Astrocyte (in vitro differentiated cells and primary cell): Measurements from ENCODE around the gene ZCCHC3. TPM values are rescaled to one million over a fixed set of nuclear protein-coding genes. Genes with fewer than 3 reads are reported as not detected.
A peak's percentile ranks its signal among the peaks of the same experiment; 100 is the strongest.

Source experiments
- DNase-seq: peaks from one replicate; pipeline ENCODE4 v3.0.0-alpha.2; 2010; ENCODE audit warnings: low read depth
- FAIRE-seq: peaks from 2 replicates; lab custom pipeline; 2011; peaks lifted over from hg19 to GRCh38; lab: Jason Lieb, UNC
- H2AFZ ChIP-seq: 2 replicates; pipeline ENCODE4 v1.6.0; 2012; ENCODE audit warnings: low read depth, low read length, inconsistent platforms
- H3K27ac ChIP-seq: 2 replicates; pipeline ENCODE4 v1.5.1; 2011; ENCODE audit warnings: low read depth, low read length, inconsistent platforms
- H3K27me3 ChIP-seq: 2 replicates; pipeline ENCODE4 v1.6.0; 2011; ENCODE audit warnings: low read length, inconsistent platforms; ENCODE audit not compliant: insufficient read depth
- H3K36me3 ChIP-seq: 2 replicates; pipeline ENCODE4 v1.5.1; 2011; ENCODE audit warnings: low read length, inconsistent platforms; ENCODE audit not compliant: insufficient read depth
- H3K4me1 ChIP-seq: 2 replicates; pipeline ENCODE4 v1.5.1; 2011; ENCODE audit warnings: low read length, inconsistent platforms; ENCODE audit not compliant: insufficient read depth
- H3K4me2 ChIP-seq: 2 replicates; pipeline ENCODE4 v1.6.0; 2012; ENCODE audit warnings: low read length, inconsistent platforms
- H3K4me3 ChIP-seq: 2 replicates; pipeline ENCODE4 v1.5.1; 2011; ENCODE audit warnings: low read depth, mild to moderate bottlenecking, low read length, inconsistent platforms; ENCODE audit not compliant: insufficient read depth
- H3K79me2 ChIP-seq: 2 replicates; pipeline ENCODE4 v1.6.0; 2012; ENCODE audit warnings: mild to moderate bottlenecking, low read length, inconsistent platforms; ENCODE audit not compliant: insufficient read depth
- H3K9ac ChIP-seq: 2 replicates; pipeline ENCODE4 v1.6.0; 2012; ENCODE audit warnings: mild to moderate bottlenecking, low read length, inconsistent platforms
- H3K9me3 ChIP-seq: 2 replicates; pipeline ENCODE4 v1.5.1; 2012; ENCODE audit warnings: low read depth, mild to moderate bottlenecking, low read length, inconsistent platforms; ENCODE audit not compliant: insufficient read depth
- H4K20me1 ChIP-seq: 2 replicates; pipeline ENCODE4 v1.6.0; 2012; ENCODE audit warnings: low read length, inconsistent platforms; ENCODE audit not compliant: insufficient read depth
- H3K27ac Mint-ChIP-seq: one replicate; pipeline ENCODE4 v1.8.0; 2021; ENCODE audit warnings: mild to moderate bottlenecking, mixed read lengths; ENCODE audit not compliant: unreplicated experiment
- H3K27me3 Mint-ChIP-seq: one replicate; pipeline ENCODE4 v1.8.0; 2021; ENCODE audit warnings: low read depth, mixed read lengths; ENCODE audit not compliant: unreplicated experiment
- H3K36me3 Mint-ChIP-seq: one replicate; pipeline ENCODE4 v1.8.0; 2021; ENCODE audit warnings: low read depth, mixed read lengths; ENCODE audit not compliant: unreplicated experiment
- H3K4me1 Mint-ChIP-seq: one replicate; pipeline ENCODE4 v1.8.0; 2021; ENCODE audit warnings: low read depth, mixed read lengths; ENCODE audit not compliant: unreplicated experiment
- H3K4me3 Mint-ChIP-seq: one replicate; pipeline ENCODE4 v1.8.0; 2021; ENCODE audit warnings: mild to moderate bottlenecking, moderate library complexity, mixed read lengths; ENCODE audit not compliant: unreplicated experiment
- H3K9me3 Mint-ChIP-seq: one replicate; pipeline ENCODE4 v1.8.0; 2021; ENCODE audit warnings: mild to moderate bottlenecking, mixed read lengths; ENCODE audit not compliant: unreplicated experiment
- CTCF ChIP-seq: IDR thresholded peaks from 2 replicates; pipeline ENCODE4 v1.5.1; 2011; ENCODE audit warnings: low read depth, mild to moderate bottlenecking, inconsistent platforms, low read length, moderate library complexity; ENCODE audit not compliant: insufficient read depth
- EZH2 ChIP-seq: IDR thresholded peaks from 2 replicates; pipeline ENCODE4 v1.6.1; 2012; ENCODE audit warnings: mild to moderate bottlenecking, low read length, inconsistent platforms; ENCODE audit not compliant: insufficient read depth
- total RNA-seq: library from RNA; stranded (reverse); gene quantifications from 2 replicates; pipeline ENCODE4 v1.2.1, GENCODE V29; 2021

ZCCHC3 gene
- total RNA-seq, 1 donor from 2014 or later, result 18.6 TPM

GRCh38 chr20:346640-347316 is 49.4 kb downstream of the ZCCHC3 start, which contains the start of gene NRSN2:
Gene NRSN2 (plus strand): TSS chr20:347111. CDS start chr20:349644, 2,533 bp downstream.
- H3K27me3 ChIP-seq, result no peaks in the 10 kb centered on the region

GRCh38 chr20:347317-347639 is 49.9 kb downstream of the ZCCHC3 start:
- no peak for FAIRE-seq
- Histone ChIP-seq H3K9ac (peak overlapping the region; percentile 95), H3K27me3 (no peaks in the 10 kb centered on the region), H4K20me1 (peaks cover 4% of the 10 kb centered on the region), H2AFZ (peak overlapping the region; percentile 88), H3K4me2 (peak overlapping the region; percentile 93), H3K79me2 (peaks cover 12% of the 10 kb centered on the region), H3K27ac (peak overlapping the region; percentile 90), H3K9me3 (peaks cover 4% of the 10 kb centered on the region), H3K36me3 (peaks cover 6% of the 10 kb centered on the region), H3K4me1 (peaks cover 11% of the 10 kb centered on the region), H3K4me3 (peak overlapping the region; percentile 77)
- peaks cover 4% of the 10 kb centered on the region for H3K4me1 Mint-ChIP-seq
- H3K4me3 Mint-ChIP-seq, result peak overlapping the region; percentile 87
- H3K36me3 Mint-ChIP-seq, result peaks cover 25% of the 10 kb centered on the region
- DNase-seq, result no peak
- peak overlapping the region; percentile 62 for H3K27ac Mint-ChIP-seq
- H3K9me3 Mint-ChIP-seq, result peaks cover 16% of the 10 kb centered on the region
- H3K27me3 Mint-ChIP-seq, result no peaks in the 10 kb centered on the region
- TF ChIP-seq CTCF, result no peak
- TF ChIP-seq EZH2, result no peak

More at GRCh38 chr20:346640-347316, 49.4 kb downstream of the ZCCHC3 start, which contains the start of gene NRSN2:
- TF ChIP-seq CTCF, result no peak
- TF ChIP-seq EZH2, result no peak
- peaks cover 4% of the 10 kb centered on the region for H3K4me1 Mint-ChIP-seq
- H3K9me3 Mint-ChIP-seq, result peaks cover 21% of the 10 kb centered on the region
- Histone ChIP-seq H3K9me3 (peaks cover 9% of the 10 kb centered on the region), H3K4me3 (peak within 1 kb of the TSS; percentile 77), H3K4me2 (peak within 1 kb of the TSS; percentile 93), H3K4me1 (peaks cover 11% of the 10 kb centered on the region), H3K79me2 (peaks cover 12% of the 10 kb centered on the region), H3K27ac (peak within 1 kb of the TSS; percentile 90), H3K36me3 (peaks cover 6% of the 10 kb centered on the region), H2AFZ (peak within 1 kb of the TSS; percentile 88), H3K9ac (peak within 1 kb of the TSS; percentile 95), H4K20me1 (peaks cover 4% of the 10 kb centered on the region)
- FAIRE-seq (no peak), DNase-seq (peak; percentile 61)
- H3K27ac Mint-ChIP-seq, result peak within 1 kb of the TSS; percentile 94
- peak within 1 kb of the TSS; percentile 93 for H3K4me3 Mint-ChIP-seq
- H3K27me3 Mint-ChIP-seq, result no peaks in the 10 kb centered on the region
- H3K36me3 Mint-ChIP-seq, result peaks cover 26% of the 10 kb centered on the region
